Fibroblast of gingiva (primary cell): ENCODE results near the gene FBXW2.
"Not testable (repeated sequence)": the region's sequence is repeated elsewhere in the genome, so short reads cannot be mapped to it uniquely, and the experiment has no call there.

ENCODE experiments used
- DNase-seq: peaks from one replicate; pipeline ENCODE4 v3.0.0-alpha.2; 2011; ENCODE audit warnings: low read depth

Gene FBXW2

DNA sequence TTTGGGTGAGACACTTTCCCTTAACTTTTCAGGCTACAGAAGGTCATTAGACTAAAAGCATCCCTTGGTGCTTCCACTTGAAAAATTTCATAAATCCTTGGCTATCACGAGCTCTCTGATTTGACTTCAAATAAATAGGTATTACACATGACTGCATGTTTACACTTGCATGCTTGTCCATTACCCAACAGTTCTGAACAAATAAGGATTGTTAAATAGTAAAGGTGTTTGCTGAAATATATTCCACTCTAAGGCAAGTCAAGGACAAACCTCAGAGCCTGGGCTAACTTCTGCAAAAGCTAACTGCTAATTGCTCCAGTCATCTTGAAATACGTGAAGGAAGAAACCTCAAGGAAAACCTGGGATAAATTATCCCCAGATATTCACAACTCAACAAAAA is 14.5 kb downstream of the FBXW2 start:
- no peak for DNase-seq

DNA sequence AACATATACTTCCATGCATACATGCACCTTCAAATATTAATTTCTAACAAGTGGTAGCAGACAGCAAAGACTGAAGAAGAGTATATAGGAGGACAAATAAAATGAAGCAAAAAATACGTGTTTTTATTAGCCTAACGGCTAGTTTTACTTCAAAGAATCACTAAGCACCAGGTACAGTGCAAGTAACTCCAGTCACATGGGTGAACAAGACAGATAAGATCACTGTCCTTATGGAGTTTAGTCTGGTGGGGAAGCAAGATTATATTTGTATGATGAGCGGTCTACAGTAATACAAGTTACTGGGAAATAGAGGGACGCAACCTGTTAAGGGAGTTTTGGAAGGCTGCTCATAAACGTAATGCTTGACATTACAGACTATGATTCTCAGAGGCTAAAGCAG is 16.0 kb downstream of the FBXW2 start:
- no peak for DNase-seq

DNA sequence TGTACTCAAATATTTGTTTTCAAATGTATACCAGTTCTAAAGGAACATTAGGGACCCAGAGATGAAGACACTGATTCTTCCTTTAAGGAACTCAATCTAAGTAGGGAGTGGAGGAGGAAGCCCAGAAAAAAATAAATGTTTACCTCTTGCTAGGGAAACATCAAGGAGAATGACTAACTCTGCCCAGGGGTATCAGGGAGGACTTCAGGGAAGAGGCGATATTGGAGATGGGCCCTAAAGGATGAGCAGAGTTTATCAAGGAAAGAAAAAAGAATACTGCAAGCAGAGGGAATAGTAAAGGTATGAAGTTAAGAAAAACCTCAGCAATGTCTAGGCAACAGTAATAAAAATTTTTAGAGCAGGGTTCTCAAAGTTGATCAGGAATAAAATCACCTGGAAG is 16.4 kb downstream of the FBXW2 start:
- DNase-seq: no peak

DNA sequence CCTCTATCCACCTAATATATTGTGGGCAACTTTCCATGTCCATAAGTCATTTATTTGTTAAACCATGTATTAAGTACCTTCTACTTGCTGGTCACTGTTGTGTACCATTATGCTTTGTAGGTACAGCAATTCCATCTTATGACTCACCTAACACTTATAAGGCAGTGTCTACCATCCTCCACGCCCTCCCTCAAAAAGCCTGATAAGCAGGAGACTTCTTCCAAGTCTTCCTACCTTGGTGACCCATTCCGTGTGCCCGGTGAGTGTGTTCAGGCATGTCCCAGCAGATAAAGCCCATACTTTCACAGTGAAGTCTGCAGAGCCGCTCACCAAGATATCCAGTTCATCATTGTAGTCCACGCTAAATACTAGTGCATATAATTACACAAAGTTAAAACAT is 17.4 kb downstream of the FBXW2 start:
- DNase-seq: no peak

DNA sequence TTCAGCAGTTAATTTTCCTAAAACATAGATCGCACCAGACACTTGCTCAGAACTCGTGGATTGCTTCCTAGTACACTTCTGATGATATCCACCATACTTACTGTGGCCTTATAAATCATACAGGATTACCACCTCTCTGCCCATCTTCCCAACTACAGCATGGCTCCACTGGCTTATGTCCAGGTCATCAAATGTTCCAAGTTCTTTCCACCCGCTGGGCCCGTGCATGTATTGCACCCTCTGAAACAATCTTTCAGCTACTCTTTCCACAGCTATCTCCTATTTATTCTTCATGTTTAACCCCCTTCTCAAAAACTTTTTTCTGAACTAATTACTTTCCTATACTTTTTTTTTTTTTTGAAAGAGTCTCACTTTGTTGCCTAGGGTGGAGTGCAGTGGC is 18.5 kb downstream of the FBXW2 start:
- no peak for DNase-seq

DNA sequence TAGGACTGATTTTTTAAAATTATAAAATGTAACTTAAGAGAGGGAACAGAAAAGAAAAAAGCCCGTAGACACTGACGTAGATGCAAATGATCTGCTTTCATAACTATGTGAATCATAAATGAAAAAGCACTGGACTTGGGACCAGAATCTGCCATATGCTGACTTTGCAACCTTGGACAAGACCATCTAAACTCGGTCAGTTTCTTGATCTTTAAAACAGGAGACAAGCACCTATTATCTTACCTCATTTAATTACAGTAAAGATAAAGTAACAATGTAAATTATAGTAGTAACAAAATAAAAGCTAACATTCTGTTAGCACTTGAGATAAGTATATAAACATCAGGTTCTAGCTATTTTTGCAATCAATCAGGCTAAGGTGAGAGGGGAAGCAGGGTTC is 20.0 kb downstream of the FBXW2 start:
- DNase-seq: no peak

DNA sequence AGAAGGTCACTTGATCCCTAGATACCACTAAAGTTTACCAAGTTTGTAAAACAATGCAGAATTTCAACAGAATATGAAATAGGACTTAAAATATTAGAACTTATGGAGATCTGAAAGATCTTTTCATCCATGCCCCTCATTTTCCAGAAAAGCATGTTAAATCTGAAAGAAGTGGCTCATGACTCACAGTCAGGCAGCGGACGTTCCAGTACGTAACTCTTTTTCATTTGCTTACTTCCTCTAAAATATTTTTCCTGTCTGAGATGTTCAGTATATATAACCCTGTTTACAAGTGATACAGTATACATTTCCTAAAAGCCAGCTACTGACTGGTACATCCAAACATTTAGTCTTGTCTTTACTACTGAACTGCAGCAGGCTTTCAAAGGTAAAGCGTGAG is 22.3 kb downstream of the FBXW2 start:
- no peak for DNase-seq

DNA sequence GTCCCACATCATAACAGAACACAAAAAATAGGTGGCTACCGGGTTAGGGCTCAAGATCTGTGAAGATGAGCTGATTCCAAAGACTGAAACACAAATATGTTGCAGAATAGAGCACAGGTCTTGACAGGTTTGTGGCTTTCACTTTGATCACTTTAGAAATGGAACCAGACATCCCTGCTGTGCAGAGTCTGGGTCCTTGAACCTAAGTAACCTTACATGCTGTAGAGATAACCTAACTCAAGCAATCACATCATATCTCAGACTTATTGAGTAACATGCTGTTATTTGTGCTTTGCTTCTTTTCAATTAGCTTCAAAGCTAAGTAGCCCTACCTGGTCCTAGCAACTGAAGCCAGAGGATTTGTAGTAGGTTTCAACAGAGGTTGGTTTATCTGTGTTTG is 24.3 kb downstream of the FBXW2 start:
- DNase-seq: no peak

DNA sequence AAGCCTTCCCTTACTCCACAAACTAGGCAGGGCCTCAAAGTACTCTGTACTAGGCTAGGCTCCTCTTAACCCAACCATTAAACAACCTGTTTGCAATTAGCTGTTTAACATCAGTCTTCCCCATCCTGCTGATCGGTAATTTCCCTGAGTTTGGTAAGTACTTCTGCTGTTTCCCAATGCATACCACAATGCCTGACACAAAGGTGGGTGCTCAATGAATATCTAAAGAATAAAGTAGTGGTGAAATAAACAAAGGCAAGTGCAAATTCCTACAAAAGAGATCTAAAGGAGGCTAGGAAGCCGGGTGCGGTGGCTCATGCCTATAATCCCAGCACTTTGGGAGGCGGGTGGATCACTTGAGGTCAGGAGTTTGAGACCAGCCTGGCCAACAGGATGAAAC is 25.0 kb downstream of the FBXW2 start:
- no peak for DNase-seq

DNA sequence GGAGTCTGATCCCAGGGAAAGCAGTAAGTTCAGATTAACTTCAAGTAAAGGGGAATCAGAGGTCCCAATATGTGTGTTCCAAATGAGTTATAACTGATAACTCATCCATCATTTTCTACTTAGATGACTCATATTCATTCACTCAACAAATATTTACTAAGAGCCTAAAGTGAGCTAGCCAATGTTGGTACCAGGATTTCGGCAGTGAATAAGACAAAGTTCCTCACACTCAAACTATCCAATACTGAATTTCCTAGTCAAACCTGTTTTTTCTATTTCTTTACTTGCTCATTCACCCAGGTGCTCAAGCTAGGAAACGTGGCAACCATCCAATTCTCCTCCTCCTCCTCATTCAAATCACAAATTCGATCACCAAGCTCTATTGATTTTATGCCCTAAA is 25.8 kb downstream of the FBXW2 start:
- DNase-seq: no peak

DNA sequence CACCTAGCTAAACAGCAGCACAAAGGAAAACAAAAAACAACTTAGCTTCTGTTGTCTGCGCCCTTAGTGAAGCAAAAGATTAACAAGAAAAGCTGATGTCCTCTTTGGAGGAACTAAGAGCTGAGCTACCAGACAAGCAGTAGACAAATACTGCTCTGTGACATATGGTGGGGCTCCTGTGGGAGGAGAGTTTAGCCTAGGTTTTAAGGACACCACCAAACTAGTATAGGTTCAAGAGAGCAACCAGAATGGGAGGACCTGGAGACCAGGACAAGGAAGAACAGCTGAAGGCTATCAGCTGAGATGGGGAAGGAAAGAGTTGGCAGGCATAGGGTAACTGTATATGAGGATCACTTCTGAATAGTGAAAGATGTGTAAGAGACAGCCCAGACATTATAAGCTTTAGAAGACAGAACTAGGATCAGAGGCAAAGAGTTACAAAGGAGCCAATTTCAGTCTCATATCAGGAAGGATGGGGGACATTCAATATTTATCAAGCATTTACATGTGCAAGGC is 27.2 kb downstream of the FBXW2 start:
- no peak for DNase-seq

DNA sequence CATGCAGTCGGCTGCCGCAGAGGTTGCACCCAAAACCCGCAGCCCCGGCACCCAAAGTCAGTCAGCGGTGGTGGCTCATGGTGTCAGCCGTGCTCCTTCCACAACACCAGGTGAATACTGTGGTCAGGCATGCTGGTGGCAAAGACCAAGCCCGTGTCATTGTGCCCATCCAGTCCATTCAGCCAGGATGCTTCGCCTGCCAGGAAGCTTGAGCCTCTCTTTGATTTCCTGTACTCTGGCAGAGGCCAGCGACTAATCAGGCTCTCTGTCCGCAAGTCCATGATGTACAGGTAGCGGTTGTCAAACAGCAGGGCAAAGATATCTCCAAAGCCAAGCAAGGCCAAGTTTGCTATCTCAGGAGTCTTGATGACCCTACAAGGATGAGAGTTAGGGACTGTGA is 28.7 kb downstream of the FBXW2 start:
- no peak for DNase-seq

DNA sequence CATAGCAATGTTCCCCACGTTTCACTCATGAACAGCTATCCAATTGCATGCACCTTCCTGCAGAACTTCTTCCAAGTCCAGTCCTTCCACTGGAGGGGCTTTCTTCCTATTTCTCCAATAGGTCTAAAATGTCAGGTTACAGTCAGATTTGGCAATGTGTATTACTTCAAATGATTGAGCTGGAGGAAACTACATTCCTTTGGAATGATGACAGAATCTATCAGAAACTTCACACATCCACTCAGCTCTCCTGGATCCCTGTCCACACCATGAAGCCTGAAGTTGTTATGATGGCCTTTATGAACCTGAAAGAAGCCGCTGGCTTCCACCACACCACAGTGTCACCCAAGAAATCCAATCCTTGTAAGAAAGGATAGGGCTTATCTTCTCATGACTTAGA is 32.2 kb downstream of the FBXW2 start:
- no peak for DNase-seq

DNA sequence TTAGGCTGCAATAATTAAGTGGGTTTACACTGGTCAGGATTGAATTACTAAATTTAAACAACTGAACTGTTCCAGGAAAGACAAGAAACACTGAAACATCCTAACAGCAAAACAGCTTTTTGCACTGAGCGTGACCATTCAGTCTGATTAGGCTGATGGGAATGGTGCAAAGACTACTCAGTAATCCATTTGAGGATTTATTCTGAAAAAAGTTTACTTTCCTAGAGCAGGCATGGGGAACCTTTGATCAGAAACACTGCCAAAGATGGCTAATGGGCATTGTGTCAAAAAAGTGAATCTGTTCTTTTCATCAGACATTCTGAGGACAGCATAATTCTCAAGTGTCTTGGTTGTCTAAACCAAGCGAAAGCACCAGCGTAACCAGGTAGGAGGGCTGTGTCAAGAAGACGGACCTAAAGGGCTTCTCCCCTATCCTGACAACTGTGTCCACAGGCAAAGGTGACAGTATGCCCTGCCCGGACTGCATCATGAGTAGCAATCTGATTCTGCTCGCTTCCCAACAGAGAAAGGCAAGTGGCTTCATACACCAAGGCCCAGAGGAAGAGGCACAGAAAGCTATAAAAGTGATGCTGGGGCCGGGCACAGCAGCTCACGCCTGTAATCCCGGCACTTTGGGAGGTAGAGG is 33.3 kb downstream of the FBXW2 start:
- DNase-seq: peak; percentile 19

DNA sequence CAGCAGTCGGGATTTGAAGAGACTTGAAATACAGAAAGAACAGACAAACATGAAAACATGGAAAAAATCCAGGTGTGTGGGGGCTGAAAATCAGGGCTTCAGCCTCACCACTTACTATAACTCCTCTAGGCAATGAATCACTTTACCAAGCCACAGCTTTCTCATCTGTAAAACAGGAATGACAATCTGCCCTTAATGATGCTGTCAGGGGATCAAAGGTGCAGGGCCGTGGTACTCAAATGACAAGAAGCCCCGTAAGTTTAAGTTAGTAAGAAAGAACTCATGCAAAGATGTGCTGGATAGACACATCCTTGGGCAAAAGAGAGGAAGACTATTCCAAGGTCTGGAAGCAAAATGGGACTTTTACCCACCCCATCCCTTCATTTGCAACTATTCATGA is 34.7 kb downstream of the FBXW2 start:
- no peak for DNase-seq

DNA sequence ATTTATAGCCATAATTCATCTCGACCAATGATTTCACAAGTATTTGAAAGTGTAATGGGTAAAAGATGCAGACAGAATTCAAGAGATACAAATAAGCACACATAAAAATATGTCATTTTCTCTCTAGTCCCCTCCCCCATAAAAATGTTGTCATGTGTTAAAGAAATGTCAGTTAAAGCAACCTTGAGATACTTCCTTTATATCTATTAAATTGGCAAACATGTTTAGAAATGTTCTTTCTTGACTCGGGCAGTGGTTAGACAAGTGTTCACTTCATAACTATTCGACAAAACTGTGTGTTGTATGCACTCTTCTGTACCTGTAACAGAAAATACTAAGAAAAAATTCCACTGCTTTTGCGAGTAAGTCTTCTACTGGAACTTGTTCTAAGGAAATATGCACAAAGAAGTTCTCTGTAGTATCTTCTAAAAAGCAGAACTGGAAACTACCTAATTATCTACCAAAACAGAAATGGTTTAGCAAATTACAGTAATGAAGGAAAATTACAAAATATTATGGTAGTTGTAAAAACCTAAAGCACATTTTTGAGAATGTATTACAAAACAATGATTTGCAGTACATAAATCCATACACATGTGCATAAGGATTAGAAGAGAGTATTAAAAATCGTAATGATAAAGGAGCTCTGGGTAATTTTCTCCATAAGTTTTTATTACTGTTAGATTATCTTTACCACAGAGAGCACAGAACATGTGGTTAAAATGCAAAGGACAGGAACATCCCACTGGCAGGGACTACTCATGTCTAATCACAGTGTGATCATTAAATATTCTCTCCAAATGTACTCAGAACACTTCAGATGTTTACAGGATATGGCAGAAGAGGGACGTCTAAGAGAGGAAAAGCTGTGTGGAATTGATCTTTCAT is 35.9 kb downstream of the FBXW2 start:
- no peak for DNase-seq

DNA sequence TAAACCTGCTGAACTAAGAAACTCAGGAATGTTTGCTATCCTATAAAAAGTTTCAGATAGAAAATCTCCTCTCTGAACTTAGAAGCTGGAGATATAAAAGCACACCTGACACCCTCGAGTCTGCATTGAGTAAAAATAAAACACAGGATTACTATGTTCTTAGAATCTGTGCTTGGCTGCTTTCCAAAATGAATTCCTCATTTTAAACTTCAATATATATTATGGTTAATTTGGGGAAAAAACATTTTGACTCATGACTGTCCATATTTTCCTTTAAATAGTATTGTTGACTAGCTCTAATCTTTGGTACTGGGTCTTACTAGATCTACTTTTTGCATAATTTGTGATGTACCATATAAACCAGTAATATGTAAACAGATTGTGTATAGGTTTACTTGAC is 36.7 kb downstream of the FBXW2 start:
- no peak for DNase-seq

DNA sequence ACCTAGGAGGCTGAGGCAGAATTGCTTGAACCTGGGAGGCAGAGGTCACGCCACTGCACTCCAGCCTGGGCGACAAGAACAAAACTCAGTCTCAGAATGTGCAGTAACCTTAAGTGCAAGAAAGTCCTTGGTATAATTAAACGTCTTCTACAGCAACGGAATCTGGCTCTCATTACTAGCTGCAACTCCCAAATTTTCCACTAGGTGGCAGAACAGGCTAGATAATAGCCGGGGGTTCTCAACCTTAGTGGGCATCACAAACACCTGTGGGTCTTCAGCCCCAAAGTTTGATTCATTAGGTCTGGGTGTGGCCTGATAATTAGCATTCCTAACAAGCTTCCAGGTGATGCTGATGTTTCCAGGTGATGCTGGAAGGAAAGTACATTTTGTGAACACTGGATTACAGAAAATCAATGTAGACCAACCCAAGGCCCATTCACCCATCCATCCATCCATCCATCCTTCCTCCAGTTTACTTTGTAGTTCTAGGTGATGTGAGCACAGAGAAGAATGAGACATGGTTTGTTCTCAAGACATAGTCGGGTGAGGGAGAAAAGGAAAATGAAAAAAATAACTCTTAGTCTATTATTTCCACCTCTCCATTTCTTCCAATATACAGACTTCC is 37.3 kb downstream of the FBXW2 start:
- peak; percentile 25 for DNase-seq

DNA sequence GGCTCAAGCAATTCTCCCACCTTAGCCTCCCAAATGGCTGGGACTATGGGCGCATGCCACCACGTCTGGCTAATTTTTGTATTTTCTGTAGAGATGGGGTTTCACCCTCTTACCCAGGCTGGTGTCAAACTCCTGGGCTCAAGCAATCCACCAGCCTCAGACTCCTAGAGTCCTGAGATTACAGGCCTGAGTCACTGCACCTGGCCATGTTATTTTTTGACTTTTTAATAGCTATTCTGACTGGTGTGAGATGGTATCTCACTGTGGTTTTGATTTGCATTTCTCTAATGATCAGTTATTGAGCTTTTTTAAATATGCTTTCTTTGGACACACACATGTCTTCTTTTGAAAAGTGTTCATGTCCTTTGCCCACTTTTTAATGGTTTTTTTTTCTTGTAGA is 38.2 kb downstream of the FBXW2 start:
- DNase-seq: no peak

DNA sequence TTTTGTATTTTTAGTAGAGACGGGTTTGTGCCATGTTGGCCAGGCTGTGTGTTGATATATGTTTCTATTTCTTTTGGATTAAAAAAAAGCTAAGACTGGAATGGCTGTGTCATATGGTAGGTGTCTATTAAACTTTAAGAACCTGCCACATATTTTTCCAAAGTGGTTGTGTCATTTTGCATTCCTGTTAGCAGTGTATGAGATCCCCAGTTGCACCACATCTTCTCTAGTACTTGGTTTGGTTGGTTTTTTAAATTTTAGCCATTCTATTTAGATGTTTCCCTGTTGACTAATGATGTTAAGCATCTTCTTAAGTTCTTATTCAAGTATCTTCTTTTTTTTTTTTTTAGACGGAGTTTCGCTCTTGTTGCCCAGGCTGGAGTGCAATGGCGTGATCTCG is 42.8 kb downstream of the FBXW2 start:
- no peak for DNase-seq

DNA sequence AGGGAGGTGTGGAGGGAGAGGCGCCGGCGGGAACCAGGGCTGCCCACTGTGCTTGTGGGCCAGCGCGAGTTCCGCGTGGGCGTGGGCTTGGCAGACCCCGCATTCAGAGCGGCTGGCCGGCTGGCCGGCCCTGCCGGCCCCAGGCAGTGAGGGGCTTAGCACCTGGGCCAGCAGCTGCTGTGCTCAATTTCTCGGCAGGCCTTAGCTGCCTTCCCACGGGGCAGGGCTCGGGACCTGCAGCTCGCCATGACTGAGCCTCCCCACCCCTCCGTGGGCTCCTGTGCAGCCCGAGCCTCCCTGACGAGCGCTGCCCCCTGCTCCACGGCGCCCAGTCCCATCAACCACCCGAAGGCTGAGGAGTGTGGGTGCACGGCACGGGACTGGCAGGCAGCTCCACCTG is 46.9 kb downstream of the FBXW2 start:
- DNase-seq: not testable (repeated sequence)

DNA sequence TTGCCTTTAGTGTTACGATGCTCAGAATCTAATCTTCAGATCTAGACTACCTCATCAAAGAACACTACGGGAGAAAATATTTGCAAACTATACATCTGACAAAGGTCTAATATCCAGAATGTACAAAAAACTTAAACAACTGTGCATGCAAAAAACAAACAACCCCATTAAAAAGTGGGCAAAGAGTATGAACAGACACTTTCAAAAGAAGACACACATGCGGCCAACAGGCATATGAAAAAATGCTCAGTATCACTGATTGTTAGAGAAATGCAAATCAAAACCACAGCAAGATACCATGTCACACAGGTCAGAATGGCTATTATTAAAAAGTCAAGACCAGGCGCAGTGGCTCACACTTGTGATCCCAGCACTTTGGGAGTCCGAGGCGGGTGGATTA is 47.9 kb downstream of the FBXW2 start:
- DNase-seq: no peak

DNA sequence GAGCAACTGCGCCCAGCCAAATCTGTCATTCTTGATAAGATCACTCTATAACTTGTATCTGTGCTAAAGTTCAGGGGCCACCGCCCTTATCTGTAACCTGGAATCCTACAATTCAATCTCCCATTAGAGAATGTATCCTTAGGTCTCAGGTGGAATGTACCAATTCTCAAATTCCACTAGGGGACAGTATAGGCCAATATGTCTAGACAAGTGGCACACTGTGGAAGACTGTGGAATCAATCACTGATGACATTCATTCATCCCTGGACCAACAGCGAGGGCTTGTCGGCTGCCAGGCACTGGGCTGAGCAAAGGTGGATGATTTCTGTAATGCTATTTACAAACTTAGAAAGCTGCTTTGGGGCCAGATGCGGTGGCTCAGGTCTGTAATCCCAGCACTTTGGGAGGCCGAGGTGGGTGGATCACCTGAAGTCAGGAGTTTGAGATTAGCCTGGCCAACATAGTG is 50.2 kb downstream of the FBXW2 start:
- no peak for DNase-seq
